OCI-LY1 (cell line): ENCODE measurements around the gene NAV3.

ENCODE experiments used
- H2AFZ ChIP-seq: fragments of 200-600 bp; sonication (generic), shearing (Covaris generic); 2 replicates; pipeline ENCODE4 v1.6.0; 2014; ENCODE audit warnings: antibody characterized with exemption, mild to moderate bottlenecking, low read length
- H3F3A ChIP-seq: fragments of 200-600 bp; sonication (generic), shearing (Covaris generic); 2 replicates; pipeline ENCODE4 v1.6.0; 2014; ENCODE audit warnings: mild to moderate bottlenecking, antibody characterized with exemption, low read length, moderate library complexity; ENCODE audit not compliant: insufficient read depth
- H3K27ac ChIP-seq: fragments of 200-600 bp; sonication (generic); 2 replicates; pipeline ENCODE4 v1.5.1; 2014; ENCODE audit warnings: low read length, mixed run types, mild to moderate bottlenecking, low read depth; ENCODE audit not compliant: poor library complexity, severe bottlenecking
- H3K27me3 ChIP-seq: fragments of 200-600 bp; sonication (generic); 2 replicates; pipeline ENCODE4 v1.6.0; 2014; ENCODE audit warnings: antibody characterized with exemption, mild to moderate bottlenecking, low read length, moderate library complexity; ENCODE audit not compliant: insufficient read depth
- H3K36me3 ChIP-seq: fragments of 200-600 bp; sonication (generic); 2 replicates; pipeline ENCODE4 v1.6.1; 2014; ENCODE audit warnings: mild to moderate bottlenecking, antibody characterized with exemption, low read length, moderate library complexity, mixed read lengths; ENCODE audit not compliant: insufficient read depth
- H3K4me1 ChIP-seq: fragments of 200-600 bp; sonication (generic); 2 replicates; pipeline ENCODE4 v1.5.1; 2014; ENCODE audit warnings: mild to moderate bottlenecking, low read length, moderate library complexity; ENCODE audit not compliant: insufficient read depth, severe bottlenecking
- H3K4me2 ChIP-seq: fragments of 200-600 bp; sonication (generic), shearing (Covaris generic); 2 replicates; pipeline ENCODE4 v1.6.1; 2014; ENCODE audit warnings: low read length
- H3K4me3 ChIP-seq: fragments of 200-600 bp; sonication (generic); 2 replicates; pipeline ENCODE4 v1.5.1; 2014; ENCODE audit warnings: low read length, low read depth, mild to moderate bottlenecking, mixed read lengths; ENCODE audit not compliant: poor library complexity, severe bottlenecking
- H3K79me2 ChIP-seq: fragments of 200-600 bp; shearing (Covaris generic); 2 replicates; pipeline ENCODE4 v1.6.1; 2016; ENCODE audit warnings: mixed run types, low read length, mixed read lengths; ENCODE audit not compliant: insufficient read depth
- H3K9ac ChIP-seq: fragments of 200-600 bp; sonication (generic), shearing (Covaris generic); 2 replicates; pipeline ENCODE4 v1.6.1; 2014; ENCODE audit warnings: mild to moderate bottlenecking, low read length, mixed read lengths
- H3K9me2 ChIP-seq: fragments of 200-600 bp; sonication (generic), shearing (Covaris generic); 2 replicates; pipeline ENCODE4 v1.6.1; 2014; ENCODE audit warnings: low read depth, mild to moderate bottlenecking, low read length, mixed read lengths
- H3K9me3 ChIP-seq: fragments of 200-600 bp; shearing (Covaris generic); 2 replicates; pipeline ENCODE4 v1.6.1; 2014; ENCODE audit warnings: low read length, mixed read lengths
- H4K20me1 ChIP-seq: fragments of 200-600 bp; sonication (generic), shearing (Covaris generic); 2 replicates; pipeline ENCODE4 v1.6.0; 2016; ENCODE audit warnings: mild to moderate bottlenecking, low read length; ENCODE audit not compliant: insufficient read depth
- CTCF ChIP-seq: fragments of 200-600 bp; sonication (generic), shearing (Covaris generic); IDR thresholded peaks from 2 replicates; pipeline ENCODE4 v1.5.1; 2017; ENCODE audit warnings: mild to moderate bottlenecking, antibody characterized with exemption, low read length, moderate library complexity, mixed read lengths
- EZH2 ChIP-seq: fragments of 200-600 bp; sonication (generic), shearing (Covaris generic); IDR thresholded peaks from 2 replicates; pipeline ENCODE4 v1.8.0; 2017; ENCODE audit warnings: borderline replicate concordance, mixed run types, mild to moderate bottlenecking, antibody characterized with exemption, low read length, moderate library complexity, mixed read lengths

The NAV3 gene

GRCh38 chr12:77891518-77892147 lies 60.9 kb downstream of the NAV3 start:
- no peaks in the 10 kb centered on the region for H3K9me3 ChIP-seq
- no peaks in the 10 kb centered on the region for H3K36me3 ChIP-seq
- no peak overlapping the region for H3K4me3 ChIP-seq
- no peaks in the 10 kb centered on the region for H3K9me2 ChIP-seq
- no peaks in the 10 kb centered on the region for H3F3A ChIP-seq
- peaks cover 46% of the 10 kb centered on the region for H3K4me1 ChIP-seq
- peak overlapping the region; percentile 32 for H3K27ac ChIP-seq
- no peaks in the 10 kb centered on the region for H4K20me1 ChIP-seq
- peak overlapping the region; percentile 75; the same call in 1 of the 2 replicates for H2AFZ ChIP-seq
- H3K79me2 ChIP-seq: no peaks in the 10 kb centered on the region
- H3K9ac ChIP-seq: no peak overlapping the region
- TF ChIP-seq EZH2: no peak
- no peak for TF ChIP-seq CTCF
- no peaks in the 10 kb centered on the region for H3K27me3 ChIP-seq
- no peak overlapping the region for H3K4me2 ChIP-seq

- Histone ChIP-seq H3K4me3 (no peak overlapping the region), H3K9ac (no peak overlapping the region), H3K27ac (no peak overlapping the region), H3F3A (no peaks in the 10 kb centered on the region), H3K36me3 (no peaks in the 10 kb centered on the region), H3K4me1 (peaks cover 66% of the 10 kb centered on the region), H3K9me3 (no peaks in the 10 kb centered on the region), H3K4me2 (no peak overlapping the region), H4K20me1 (no peaks in the 10 kb centered on the region), H3K27me3 (no peaks in the 10 kb centered on the region), H2AFZ (no peak overlapping the region), H3K9me2 (no peaks in the 10 kb centered on the region), H3K79me2 (no peaks in the 10 kb centered on the region)
- no peak for TF ChIP-seq CTCF
- TF ChIP-seq EZH2: no peak
Measured at GRCh38 chr12:77893918-77894317, 63.2 kb downstream of the NAV3 start.

DNA sequence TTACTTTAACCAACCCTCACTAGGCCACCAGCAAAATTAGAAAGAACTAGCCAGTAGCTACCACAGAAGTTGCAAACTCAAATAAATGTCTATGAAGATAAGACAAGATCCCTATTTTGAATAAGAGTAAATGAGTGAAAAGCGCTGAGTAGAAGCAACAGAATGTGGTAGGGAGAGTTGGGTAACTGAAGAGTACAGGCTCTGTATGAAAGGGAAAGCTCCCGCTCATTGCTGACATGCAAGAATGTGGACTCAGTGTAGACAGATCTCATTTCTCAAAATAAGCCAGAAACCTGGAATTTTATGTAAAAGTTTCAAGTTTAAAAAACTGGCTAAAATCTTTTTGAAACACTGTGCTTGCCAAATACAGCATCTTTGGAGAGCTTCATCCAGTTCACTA lies 63.9 kb downstream of the NAV3 start:
- Histone ChIP-seq H3K4me1 (peaks cover 67% of the 10 kb centered on the region), H3K9me3 (no peaks in the 10 kb centered on the region), H3K79me2 (no peaks in the 10 kb centered on the region), H4K20me1 (no peaks in the 10 kb centered on the region), H2AFZ (no peak overlapping the region), H3K4me3 (no peak overlapping the region), H3K27ac (no peak overlapping the region), H3K9ac (no peak overlapping the region), H3K36me3 (no peaks in the 10 kb centered on the region), H3K27me3 (no peaks in the 10 kb centered on the region), H3F3A (no peaks in the 10 kb centered on the region), H3K4me2 (no peak overlapping the region), H3K9me2 (no peaks in the 10 kb centered on the region)
- TF ChIP-seq EZH2: no peak
- no peak for TF ChIP-seq CTCF
